ENCODE measurements around the gene TFEC. TPM values are rescaled to one million over a fixed set of nuclear protein-coding genes. Genes with fewer than 3 reads are reported as not detected.

TFEC gene
- total RNA-seq, 4 donors from 2014 or later: 9.2 to 77.7 (median 18.8) TPM

- no peak for TF ChIP-seq CTCF (IDR thresholded peaks at IDR 0.05; ENCODE audit: low read depth)
These were observed 62.0 kb downstream of the TFEC start for GRCh38 chr7:115968596-115968995.

GRCh38 chr7:115968171-115968570 is 62.4 kb downstream of the TFEC start:
- TF ChIP-seq CTCF (IDR thresholded peaks at IDR 0.05; ENCODE audit: low read depth): no peak

- no peak for TF ChIP-seq CTCF (IDR thresholded peaks at IDR 0.05; ENCODE audit: low read depth)
These were observed 64.6 kb downstream of the TFEC start for GRCh38 chr7:115965796-115966475.

- TF ChIP-seq CTCF (IDR thresholded peaks at IDR 0.05; ENCODE audit: low read depth): no peak
These were observed 65.3 kb downstream of the TFEC start for GRCh38 chr7:115965236-115965635.

GRCh38 chr7:115964799-115965198 is 65.8 kb downstream of the TFEC start:
- TF ChIP-seq CTCF (IDR thresholded peaks at IDR 0.05; ENCODE audit: low read depth): no peak

GRCh38 chr7:115962340-115962739 is 68.2 kb downstream of the TFEC start:
- TF ChIP-seq CTCF (IDR thresholded peaks at IDR 0.05; ENCODE audit: low read depth): no peak

GRCh38 chr7:115953592-115954255 is 76.8 kb downstream of the TFEC start:
- no peak for TF ChIP-seq CTCF (IDR thresholded peaks at IDR 0.05; ENCODE audit: low read depth)
